ENCODE measurements around the gene DTNBP1. TPM values are rescaled to one million over a fixed set of nuclear protein-coding genes. Genes with fewer than 3 reads are reported as not detected.

Gene DTNBP1
- total and polyA plus RNA-seq, 2 of the 4 experiments (the other 2 are of a cell fraction), result 4.8 to 18.7 TPM

- intact Hi-C loops (cut with micrococcal nuclease), result no loop called here
- DNase-seq (no peak), ATAC-seq (ENCODE audit: low read depth) (no peak)
- Histone ChIP-seq H4K5ac (ENCODE audit: low read depth, low read length) (no peak overlapping the region), H3K27ac (ENCODE audit: insufficient read depth, low read length) (no peak overlapping the region), H2BK15ac (ENCODE audit: low read depth, low read length) (no peak overlapping the region), H3K4me1 (ENCODE audit: control insufficient read depth, insufficient read depth, low read length) (peaks cover 3% of the 10 kb centered on the region; the same call in 1 of the 2 replicates), H3K9ac (ENCODE audit: low read depth, low read length) (no peak overlapping the region), H4K8ac (ENCODE audit: low read depth in 2 of 2, low read length in 2 of 2) (no peak overlapping the region), H3K4me3 (ENCODE audit: insufficient read depth, low read depth, low read length) (no peak overlapping the region), H3K56ac (ENCODE audit: extremely low read depth, insufficient read depth, low read length) (no peak overlapping the region), H3K23ac (ENCODE audit: low read depth, low read length) (no peak overlapping the region), H2AK5ac (ENCODE audit: low read depth, low read length) (no peak overlapping the region), H4K91ac (ENCODE audit: insufficient read depth, low read depth, low read length) (no peak overlapping the region), H2BK20ac (ENCODE audit: low read depth, low read length) (no peak overlapping the region), H3K4ac (ENCODE audit: low read depth, low read length) (no peak overlapping the region), H3K27me3 (ENCODE audit: control insufficient read depth, insufficient read depth, low read length) (no peaks in the 10 kb centered on the region), H3K14ac (replicated peaks; ENCODE audit: low read depth, low read length) (no peak overlapping the region), H2BK5ac (ENCODE audit: low read depth, low read length, poor library complexity, severe bottlenecking) (no peak overlapping the region), H3K9me3 (ENCODE audit: control insufficient read depth, insufficient read depth, low read length) (no peaks in the 10 kb centered on the region), H2BK120ac (ENCODE audit: low read depth, low read length) (no peak overlapping the region), H4K20me1 (ENCODE audit: insufficient read depth, low read length) (no peaks in the 10 kb centered on the region), H3K18ac (ENCODE audit: low read depth, low read length) (no peak overlapping the region), H3K9me1 (ENCODE audit: insufficient read depth, low read length) (no peaks in the 10 kb centered on the region), H3K79me1 (ENCODE audit: low read depth in 1 of 2, low read length in 2 of 2) (peaks cover 0 to 5% of the 10 kb centered on the region in 2 experiments; a peak in 1 of 4 replicates), H3K36me3 (ENCODE audit: control insufficient read depth, insufficient read depth, low read length) (no peaks in the 10 kb centered on the region), H3K4me2 (ENCODE audit: low read depth, low read length) (no peak overlapping the region), H2AK9ac (replicated peaks; ENCODE audit: low read depth, low read length, poor library complexity) (no peak overlapping the region), H2AFZ (replicated peaks; ENCODE audit: low read length, poor library complexity) (no peak overlapping the region)
- TF ChIP-seq RCOR1 (IDR thresholded peaks at IDR 0.05; ENCODE audit: insufficient replicate concordance, low read length) (no peak), NFE2L2 (IDR thresholded peaks at IDR 0.05; ENCODE audit: low read depth, low read length) (no peak), FOS (IDR thresholded peaks at IDR 0.05; ENCODE audit: low read depth, low read length) (no peak), POLR2A (IDR thresholded peaks at IDR 0.05; ENCODE audit: low read depth, low read length) (no peak), RFX5 (IDR thresholded peaks at IDR 0.05; ENCODE audit: low read depth, low read length) (no peak), USF2 (IDR thresholded peaks at IDR 0.05; ENCODE audit: low read depth, low read length) (no peak), BHLHE40 (IDR thresholded peaks at IDR 0.05; ENCODE audit: low read depth, low read length) (no peak), RAD21 (IDR thresholded peaks at IDR 0.05; ENCODE audit: low read length) (no peak), MAFK (IDR thresholded peaks at IDR 0.05; ENCODE audit: low read depth, low read length) (no peak), CTCF (conservative IDR thresholded peaks at IDR 0.05; ENCODE audit: low read depth, low read length) (no peak), CHD1 (IDR thresholded peaks at IDR 0.05; ENCODE audit: low read depth, low read length) (no peak), MXI1 (IDR thresholded peaks at IDR 0.05; ENCODE audit: borderline replicate concordance, low read depth, low read length) (no peak), ELK1 (IDR thresholded peaks at IDR 0.05; ENCODE audit: borderline replicate concordance, low read depth, low read length) (no peak), MAZ (IDR thresholded peaks at IDR 0.05; ENCODE audit: borderline replicate concordance, low read depth, low read length) (no peak), SMC3 (IDR thresholded peaks at IDR 0.05; ENCODE audit: low read depth, low read length) (no peak), CEBPB (IDR thresholded peaks at IDR 0.05; ENCODE audit: low read depth, low read length) (no peak)
- CTCF ChIA-PET, result no interaction called here
- in situ Hi-C loops (cut with MboI; ENCODE audit: low sequenced_read_pairs), result no loop called here
- POLR2A ChIA-PET (ENCODE audit: unreplicated experiment), result no interaction called here
- dilution Hi-C loops (cut with HindIII; ENCODE audit: low sequenced_read_pairs, unreplicated experiment), result no loop called here
- BruUV-seq (replicated peaks), result no TSS peak
- 94% methylated on average over 3 of the region's 9 CpGs; no CpG with 5 or more reads in 1 of the 2 experiments for WGBS, 2 experiments (ENCODE audit: extremely low coverage in 2 of 2, insufficient read length in 1 of 2)
Observed at GRCh38 chr6:15596186-15596896, 66.5 kb downstream of the DTNBP1 start.
